ENCODE data around the gene PM20D1.
"Not testable (repeated sequence)": the region's sequence is repeated elsewhere in the genome, so short reads cannot be mapped to it uniquely, and the experiment has no call there.

The PM20D1 gene

GRCh38 chr1:205824180-205824579 is 25.8 kb downstream of the PM20D1 start:
- DNase-seq (ENCODE audit: low spot score), result no peak
- TF ChIP-seq CTCF (IDR thresholded peaks at IDR 0.05; ENCODE audit: borderline replicate concordance, control extremely low read depth, extremely low read depth, insufficient read depth, missing control alignments), result no peak
- in situ Hi-C loops (cut with MboI; ENCODE audit: low sequenced_read_pairs, unreplicated experiment), result no loop called here

GRCh38 chr1:205823260-205823659 is 26.7 kb downstream of the PM20D1 start:
- DNase-seq (ENCODE audit: low spot score); in situ Hi-C loops (cut with MboI; ENCODE audit: low sequenced_read_pairs, unreplicated experiment): not testable (repeated sequence)

- no peak for DNase-seq (ENCODE audit: low spot score)
- no peak for TF ChIP-seq CTCF (IDR thresholded peaks at IDR 0.05; ENCODE audit: borderline replicate concordance, control extremely low read depth, extremely low read depth, insufficient read depth, missing control alignments)
- in situ Hi-C loops (cut with MboI; ENCODE audit: low sequenced_read_pairs, unreplicated experiment), result no loop called here
These were observed 27.5 kb downstream of the PM20D1 start for GRCh38 chr1:205822397-205822796.

- no peak for DNase-seq (ENCODE audit: low spot score)
- in situ Hi-C loops (cut with MboI; ENCODE audit: low sequenced_read_pairs, unreplicated experiment), result no loop called here
- no peak for TF ChIP-seq CTCF (IDR thresholded peaks at IDR 0.05; ENCODE audit: borderline replicate concordance, control extremely low read depth, extremely low read depth, insufficient read depth, missing control alignments)
These were observed 31.9 kb downstream of the PM20D1 start for GRCh38 chr1:205817988-205818387.

GRCh38 chr1:205817364-205817763 is 32.6 kb downstream of the PM20D1 start:
- TF ChIP-seq CTCF (IDR thresholded peaks at IDR 0.05; ENCODE audit: borderline replicate concordance, control extremely low read depth, extremely low read depth, insufficient read depth, missing control alignments), result no peak
- no peak for DNase-seq (ENCODE audit: low spot score)
- in situ Hi-C loops (cut with MboI; ENCODE audit: low sequenced_read_pairs, unreplicated experiment), result no loop called here

- no peak for DNase-seq (ENCODE audit: low spot score)
- in situ Hi-C loops (cut with MboI; ENCODE audit: low sequenced_read_pairs, unreplicated experiment), result no loop called here
- TF ChIP-seq CTCF (IDR thresholded peaks at IDR 0.05; ENCODE audit: borderline replicate concordance, control extremely low read depth, extremely low read depth, insufficient read depth, missing control alignments), result no peak
These were observed 36.2 kb downstream of the PM20D1 start for GRCh38 chr1:205813755-205814058.

- no peak for TF ChIP-seq CTCF (IDR thresholded peaks at IDR 0.05; ENCODE audit: borderline replicate concordance, control extremely low read depth, extremely low read depth, insufficient read depth, missing control alignments)
- peak; percentile 98 for DNase-seq (ENCODE audit: low spot score)
- in situ Hi-C loops (cut with MboI; ENCODE audit: low sequenced_read_pairs, unreplicated experiment), result no loop called here
These were observed 36.8 kb downstream of the PM20D1 start, which contains the start of gene SLC41A1 for GRCh38 chr1:205812878-205813754. TSS of gene SLC41A1 (minus strand) at chr1:205813198. CDS start at chr1:205810441, 2,757 bp downstream.
